NCI-H2107 treated with DMSO at 0.1 percent for 48 hours (cell line): ENCODE data around the gene PCID2.
"Not testable (repeated sequence)": the region's sequence is repeated elsewhere in the genome, so short reads cannot be mapped to it uniquely, and the experiment has no call there.

ENCODE experiments used
- DNase-seq: peaks from one replicate; lab custom pipeline; 2025; ENCODE audit not compliant: unreplicated experiment; lab: John Stamatoyannopoulos, UW

PCID2 gene

DNA sequence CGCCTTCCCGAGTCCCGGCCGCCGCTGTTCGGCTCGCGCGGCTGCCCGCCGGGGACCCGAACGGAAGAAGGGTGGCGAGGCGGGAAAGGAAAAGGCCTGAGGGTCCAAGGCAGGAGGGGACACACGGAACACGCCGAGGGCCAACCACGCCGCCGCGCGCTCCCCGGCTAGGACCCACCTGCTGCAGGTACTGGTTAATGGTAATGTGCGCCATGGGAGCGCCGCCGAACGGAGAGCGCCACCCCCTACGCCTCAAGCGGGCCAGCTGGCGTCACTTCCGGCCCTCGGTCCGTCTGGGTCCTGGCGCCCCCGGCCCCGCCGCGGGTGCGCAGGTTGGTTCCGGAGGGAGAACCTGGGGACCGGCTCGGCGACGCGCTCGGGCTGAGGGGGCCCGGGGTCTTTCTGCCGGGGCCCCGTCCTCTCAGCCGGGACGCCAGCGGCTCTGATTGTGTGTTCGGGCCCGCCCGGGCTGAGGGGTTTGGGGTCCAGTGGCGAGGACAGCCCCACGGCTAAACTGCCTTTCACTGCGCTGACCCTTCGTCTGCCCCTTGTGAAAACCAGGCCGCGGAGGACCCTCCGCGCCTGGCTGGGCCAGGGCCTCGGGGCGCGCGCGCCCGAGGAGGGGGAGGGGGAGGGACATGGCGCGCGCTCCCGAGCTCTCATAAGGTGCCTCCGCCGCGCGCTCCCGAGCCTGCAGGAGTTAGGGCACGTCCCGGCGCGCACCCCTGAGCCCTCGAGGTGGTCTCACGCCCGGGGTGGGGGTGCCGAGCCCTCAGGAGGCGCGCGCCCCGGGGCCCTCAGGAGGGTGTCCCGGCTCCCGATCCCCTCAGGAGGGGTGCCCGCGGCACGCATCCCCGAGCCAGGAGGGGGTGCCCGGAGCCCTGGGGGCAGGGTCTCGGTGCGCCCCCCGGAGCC, at the start of gene PCID2:
Gene PCID2 (minus strand): TSS at position 249 of the 915 bp plus-strand sequence. CDS start 35 bp downstream, at position 214.
- peak; percentile 38 for DNase-seq

- DNase-seq = not testable (repeated sequence)
Measured at GRCh38 chr13:113257908-113258307, 49.4 kb upstream of the PCID2 start.

DNA sequence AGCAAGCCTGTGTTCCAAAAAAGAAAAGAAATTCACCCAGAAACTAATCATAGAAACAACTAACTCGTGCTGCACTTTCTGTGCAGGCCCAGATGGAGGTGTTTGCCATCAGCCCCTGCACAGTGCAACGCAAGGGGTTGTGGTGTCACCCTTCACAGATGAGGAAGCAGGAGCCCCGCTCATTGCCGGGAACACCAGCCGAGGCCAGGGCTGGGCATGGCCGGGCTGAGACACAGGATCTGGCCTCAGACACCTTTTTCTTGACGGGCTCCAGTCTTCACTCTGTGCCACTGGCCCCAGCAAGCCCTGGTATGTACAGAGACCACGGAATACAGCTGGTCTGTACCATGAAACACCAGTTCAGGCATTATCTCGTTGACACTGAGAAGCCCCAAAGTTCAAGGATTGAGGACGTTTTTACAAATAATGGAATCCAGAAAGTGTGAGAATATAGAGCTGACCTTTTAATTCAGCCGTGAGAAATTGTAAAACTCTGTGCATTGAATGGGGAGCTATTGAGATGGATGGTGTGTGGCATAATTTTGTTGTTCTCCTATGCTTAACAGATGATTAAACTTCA, 44.1 kb upstream of the PCID2 start:
- no peak for DNase-seq

DNA sequence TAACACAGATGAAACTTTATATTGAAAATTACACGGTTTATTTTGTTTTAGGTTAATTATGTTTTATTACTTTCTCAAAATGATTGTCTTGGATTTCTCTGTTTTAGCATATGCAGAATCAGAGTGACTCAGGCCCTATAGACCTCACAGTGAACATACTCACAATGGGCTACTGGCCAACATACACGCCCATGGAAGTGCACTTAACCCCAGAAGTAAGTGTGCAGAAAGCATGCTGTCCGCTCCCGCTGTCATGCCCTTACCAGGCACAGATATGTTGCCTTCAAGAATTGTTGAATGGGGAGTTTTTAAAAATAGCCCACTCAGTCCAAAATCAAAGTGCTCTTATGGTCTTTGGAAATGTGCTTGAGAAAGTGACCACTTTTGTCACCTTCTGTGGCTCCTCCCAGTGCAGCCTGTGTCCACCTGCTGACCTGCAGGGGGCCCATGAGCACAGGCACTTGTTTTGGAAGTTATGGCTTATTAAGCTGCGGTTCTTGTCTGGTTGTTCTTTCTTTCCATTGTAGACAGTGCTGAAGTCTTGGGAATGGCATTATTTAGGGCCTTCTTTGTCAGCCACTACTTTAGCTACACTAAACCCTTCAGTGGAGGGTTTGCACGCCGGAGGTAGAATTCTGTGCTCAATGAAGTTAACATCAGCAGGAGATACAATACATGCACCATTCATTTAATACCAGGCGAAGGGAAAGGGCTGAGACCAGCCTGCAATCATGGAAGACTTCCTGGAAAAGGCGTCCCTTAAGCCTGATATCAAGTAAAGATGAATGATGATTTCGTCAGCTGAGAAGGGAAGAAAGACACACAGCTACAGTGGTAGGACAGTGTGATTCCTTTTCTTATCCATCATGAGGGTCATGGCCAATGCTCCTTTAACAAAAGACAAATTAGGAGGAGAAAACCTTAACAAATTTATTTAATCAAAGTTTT, 37.7 kb upstream of the PCID2 start:
- DNase-seq = no peak

GRCh38 chr13:113243847-113244246, 35.4 kb upstream of the PCID2 start:
- no peak for DNase-seq

- DNase-seq = not testable (repeated sequence)
Measured at GRCh38 chr13:113241623-113242022, 33.2 kb upstream of the PCID2 start.

DNA sequence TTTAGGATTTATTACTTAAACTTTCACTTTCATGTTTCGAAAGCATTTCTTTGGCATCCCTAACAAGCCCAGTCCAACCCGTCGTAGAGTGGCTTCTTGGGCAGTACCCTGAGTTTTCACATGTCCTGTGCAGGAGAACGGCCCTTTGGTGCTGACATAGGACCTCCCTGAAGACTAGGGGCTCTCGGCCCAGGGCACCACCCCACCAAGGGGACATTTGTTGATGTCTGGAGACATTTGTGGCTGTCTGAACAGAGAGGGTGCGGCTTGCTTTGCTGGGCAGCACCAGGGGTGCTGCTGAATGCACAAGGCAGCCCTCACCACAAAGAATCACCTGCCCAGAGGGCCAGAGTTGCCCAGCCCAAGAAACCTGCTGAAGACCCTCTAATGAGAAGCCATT, 31.5 kb upstream of the PCID2 start:
- DNase-seq = no peak

GRCh38 chr13:113239357-113239756, 30.9 kb upstream of the PCID2 start:
- DNase-seq = no peak

DNA sequence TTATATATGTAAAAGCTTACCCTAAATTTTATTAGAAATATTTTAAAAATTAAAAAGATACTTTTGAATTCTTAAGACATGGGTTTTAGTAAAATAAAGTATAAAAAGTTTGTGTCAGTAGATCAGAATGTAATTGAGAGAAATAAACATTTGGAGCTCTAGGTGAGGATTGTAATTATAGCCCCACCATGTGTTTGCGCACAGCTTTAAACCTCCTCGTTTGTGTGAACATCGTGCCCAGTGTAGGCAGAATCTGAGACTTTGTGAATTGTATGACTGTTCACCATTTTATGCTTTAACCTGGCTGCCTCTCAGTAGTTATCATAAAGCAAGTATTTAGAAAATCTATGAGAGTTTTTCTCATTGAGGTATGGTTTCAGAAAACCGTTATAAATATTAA, 30.1 kb upstream of the PCID2 start:
- no peak for DNase-seq

DNA sequence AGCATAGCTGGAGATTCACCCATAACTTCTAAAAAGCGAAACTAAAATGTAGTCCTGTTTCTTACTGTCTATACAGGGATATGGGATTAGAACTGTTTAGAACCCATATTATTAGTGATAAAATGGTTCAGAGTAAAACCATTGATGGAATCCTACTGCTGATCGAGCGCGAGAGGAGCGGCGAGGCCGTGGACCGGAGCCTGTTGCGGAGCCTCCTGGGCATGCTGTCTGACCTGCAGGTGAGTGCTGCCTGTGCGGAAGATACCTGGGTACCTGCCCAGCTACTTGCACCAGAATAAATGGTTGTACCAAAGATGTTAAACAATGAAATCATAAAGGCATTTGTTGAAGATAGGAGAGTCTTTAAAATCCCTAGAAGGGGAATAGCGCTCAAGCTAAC, 24.6 kb upstream of the PCID2 start:
- DNase-seq = no peak

DNA sequence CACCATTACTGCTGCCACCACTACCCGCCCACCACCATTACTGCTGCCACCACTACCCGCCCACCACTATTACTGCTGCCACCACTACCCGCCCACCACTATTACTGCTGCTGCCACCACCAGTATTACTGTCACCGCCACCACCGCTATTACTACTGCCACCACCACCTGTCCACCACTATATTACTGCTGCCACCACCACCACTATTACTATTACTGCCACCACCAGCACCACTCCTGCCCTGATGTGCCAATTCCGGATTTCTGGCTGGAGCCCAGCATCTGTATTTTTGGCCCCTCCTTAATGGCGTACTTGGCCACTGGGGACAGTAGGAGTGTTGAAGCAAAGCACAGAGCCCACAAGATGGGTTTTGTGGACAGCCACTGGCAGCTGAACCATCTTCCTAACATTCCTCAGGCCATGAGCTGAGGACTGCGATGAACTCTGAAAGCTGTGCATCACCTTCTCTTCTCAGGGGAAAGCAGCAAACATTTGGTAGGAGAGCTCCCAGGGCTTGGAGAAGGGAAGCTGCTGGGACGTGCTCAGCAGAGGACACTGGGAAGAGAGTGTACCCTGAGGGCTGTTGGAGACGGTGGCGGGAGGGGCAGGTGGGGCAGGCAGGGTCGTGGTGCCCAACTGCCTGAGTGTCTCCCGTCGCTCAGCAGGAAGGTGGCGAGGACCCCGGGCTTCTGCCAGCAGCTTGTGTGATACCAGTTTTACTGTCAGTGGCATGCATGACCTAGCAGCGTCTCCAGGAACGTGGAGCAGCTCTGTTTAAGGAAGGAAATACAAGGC, 23.9 kb upstream of the PCID2 start:
- no peak for DNase-seq

DNA sequence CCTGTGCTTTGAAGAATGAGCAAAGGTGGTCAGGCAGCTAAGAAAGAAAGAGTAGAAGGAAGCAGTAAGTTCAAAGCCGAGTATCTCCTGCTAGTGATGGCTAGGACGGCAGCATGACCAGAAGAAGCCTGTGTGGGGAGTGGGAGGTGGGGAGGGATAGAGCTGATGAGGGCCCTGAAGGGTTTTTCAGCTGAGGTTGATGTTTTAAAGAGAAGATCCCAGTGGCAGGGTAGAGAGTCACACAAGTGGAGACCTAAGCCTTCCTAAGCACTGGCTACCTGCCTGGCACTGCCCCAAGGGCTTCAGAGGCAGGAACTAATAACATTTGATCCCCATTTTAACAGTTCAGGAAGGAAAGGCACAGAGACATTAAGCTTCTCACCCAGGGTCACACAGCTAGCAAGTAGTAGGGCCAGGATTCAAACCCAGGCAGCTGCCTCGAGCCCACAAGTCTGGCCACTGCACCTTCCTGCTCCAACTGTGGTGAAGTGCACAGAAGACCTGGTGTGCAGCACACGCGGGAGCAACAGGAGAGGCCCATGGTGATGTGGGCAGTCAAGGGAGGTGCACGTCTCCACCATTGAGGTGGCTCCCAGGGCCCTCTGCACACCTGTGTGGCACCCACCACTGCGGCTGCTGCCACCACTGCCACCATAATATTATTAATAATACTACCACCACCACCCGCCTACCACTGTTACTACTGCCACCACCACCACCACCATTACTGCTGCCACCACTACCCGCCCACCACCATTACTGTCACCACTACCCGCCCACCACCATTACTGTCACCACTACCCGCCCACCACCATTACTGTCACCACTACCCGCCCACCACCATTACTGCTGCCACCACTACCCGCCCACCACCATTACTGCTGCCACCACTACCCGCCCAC, 23.1 kb upstream of the PCID2 start:
- no peak for DNase-seq

GRCh38 chr13:113229791-113230190, 21.3 kb upstream of the PCID2 start:
- DNase-seq = no peak

- DNase-seq = no peak
Measured at GRCh38 chr13:113229161-113229560, 20.7 kb upstream of the PCID2 start.

DNA sequence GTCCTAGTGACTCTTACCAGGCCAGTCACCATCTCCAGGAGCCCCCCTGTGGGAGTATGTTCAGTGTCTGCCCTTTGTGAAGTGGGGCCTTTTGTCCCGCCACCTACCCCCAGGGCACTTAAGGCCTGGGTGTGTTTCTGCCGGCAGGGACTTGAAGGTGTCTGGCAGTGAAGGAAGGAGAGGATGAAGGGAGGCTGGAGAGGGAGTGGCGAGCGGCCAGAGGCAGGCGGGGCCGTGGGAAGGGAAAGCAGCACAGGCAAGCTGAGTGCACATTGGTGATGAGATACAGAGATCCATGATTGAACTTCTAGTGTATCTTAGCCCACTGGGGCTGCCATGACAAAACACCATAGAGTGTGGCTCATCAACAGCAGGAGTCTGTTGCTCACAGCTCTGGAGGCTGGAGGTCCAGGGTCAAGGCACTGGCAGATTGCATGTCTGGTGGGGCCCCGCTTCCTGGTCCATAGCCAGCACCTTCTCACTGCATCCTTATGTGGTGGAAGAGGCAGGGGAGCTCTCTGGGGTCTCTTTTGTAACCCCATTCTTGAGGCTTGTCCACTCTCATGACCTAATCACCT, 18.5 kb upstream of the PCID2 start:
- DNase-seq = no peak

GRCh38 chr13:113225515-113225914, 17.0 kb upstream of the PCID2 start:
- DNase-seq = no peak

GRCh38 chr13:113224486-113224885, 16.0 kb upstream of the PCID2 start:
- DNase-seq = no peak

- DNase-seq = no peak
Measured at GRCh38 chr13:113223070-113223469, 14.6 kb upstream of the PCID2 start.

DNA sequence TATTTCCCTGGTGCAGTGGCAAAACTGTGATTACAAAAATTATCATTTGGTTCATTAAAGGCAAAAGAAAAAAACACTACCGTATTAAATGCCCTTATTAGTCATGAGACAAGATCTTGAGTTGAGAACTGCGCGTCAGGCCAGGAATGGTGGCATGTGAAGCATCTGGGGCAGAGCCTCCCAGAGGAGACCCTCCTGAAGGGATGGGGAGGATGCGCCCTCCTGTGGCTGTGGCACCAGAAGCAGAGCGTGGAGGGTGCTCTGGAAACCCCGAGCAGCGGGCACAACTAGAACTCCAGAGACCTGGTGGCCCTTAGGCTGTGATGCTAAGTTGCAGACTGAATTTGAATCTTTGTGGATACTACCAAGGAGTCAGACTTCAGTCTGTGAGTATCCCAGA, 12.4 kb upstream of the PCID2 start:
- DNase-seq = no peak
